DOHH2 (cell line): ENCODE measurements around the gene TNRC6C.

Experiments
- H3F3A ChIP-seq: fragments of 200-600 bp; sonication (generic), shearing (Covaris generic); 2 replicates; pipeline ENCODE4 v1.6.0; 2016; ENCODE audit warnings: antibody characterized with exemption, mild to moderate bottlenecking; ENCODE audit not compliant: control insufficient read depth, insufficient read depth
- H3K27ac ChIP-seq: fragments of 200-600 bp; sonication (generic); 2 replicates; pipeline ENCODE4 v1.5.1; 2014; ENCODE audit warnings: low read depth, mild to moderate bottlenecking, low read length, moderate library complexity
- H3K27me3 ChIP-seq: fragments of 200-600 bp; sonication (generic); 2 replicates; pipeline ENCODE4 v1.6.1; 2014; ENCODE audit warnings: mild to moderate bottlenecking, low read length, mixed read lengths; ENCODE audit not compliant: control insufficient read depth
- H3K36me3 ChIP-seq: fragments of 200-600 bp; sonication (generic); 2 replicates; pipeline ENCODE4 v1.6.1; 2014; ENCODE audit warnings: mild to moderate bottlenecking, low read length, moderate library complexity, mixed read lengths; ENCODE audit not compliant: control insufficient read depth
- H3K4me1 ChIP-seq: fragments of 200-600 bp; sonication (generic); 2 replicates; pipeline ENCODE4 v1.6.1; 2014; ENCODE audit warnings: mild to moderate bottlenecking, low read length, mixed read lengths; ENCODE audit not compliant: control insufficient read depth
- H3K4me2 ChIP-seq: fragments of 200-600 bp; sonication (generic); 2 replicates; pipeline ENCODE4 v1.6.0; 2014; ENCODE audit warnings: mild to moderate bottlenecking, low read length, moderate library complexity
- H3K4me3 ChIP-seq: fragments of 200-600 bp; sonication (generic); 2 replicates; pipeline ENCODE4 v1.5.1; 2014; ENCODE audit warnings: mild to moderate bottlenecking, low read length, mixed read lengths
- H3K79me2 ChIP-seq: fragments of 200-600 bp; sonication (generic); 2 replicates; pipeline ENCODE4 v1.6.1; 2014; ENCODE audit warnings: mild to moderate bottlenecking, low read length, mixed read lengths; ENCODE audit not compliant: control insufficient read depth
- H3K9me2 ChIP-seq: fragments of 200-600 bp; sonication (generic); replicated peaks from 2 replicates; pipeline ENCODE4 v1.6.1; 2014; ENCODE audit warnings: mild to moderate bottlenecking, low read length, mixed read lengths; ENCODE audit not compliant: control insufficient read depth
- H3K9me3 ChIP-seq: fragments of 200-600 bp; sonication (generic); 2 replicates; pipeline ENCODE4 v1.6.1; 2014; ENCODE audit warnings: antibody characterized with exemption, low read length, mixed read lengths; ENCODE audit not compliant: control insufficient read depth, insufficient read depth
- H4K20me1 ChIP-seq: fragments of 200-600 bp; sonication (generic); 2 replicates; pipeline ENCODE4 v1.6.0; 2014; ENCODE audit warnings: low read depth, mild to moderate bottlenecking, antibody characterized with exemption, low read length, moderate library complexity; ENCODE audit not compliant: control insufficient read depth, insufficient read depth
- CTCF ChIP-seq: fragments of 200-600 bp; sonication (generic); IDR thresholded peaks from one replicate; pipeline ENCODE4 v1.5.1; 2014; ENCODE audit warnings: antibody characterized with exemption, mild to moderate bottlenecking, low read depth, low read length; ENCODE audit not compliant: poor library complexity, severe bottlenecking
- EZH2phosphoT487 ChIP-seq: fragments of 200-600 bp; sonication (generic); IDR thresholded peaks from 2 replicates; pipeline ENCODE4 v1.6.1; 2017; ENCODE audit warnings: borderline replicate concordance, mild to moderate bottlenecking, antibody characterized with exemption, low read length, moderate library complexity, mixed read lengths

Gene TNRC6C

GRCh38 chr17:78092794-78093324 lies 134.4 kb downstream of the TNRC6C start:
- Histone ChIP-seq H3K9me3 (no peaks in the 10 kb centered on the region), H3K36me3 (peaks cover 37% of the 10 kb centered on the region), H3K79me2 (no peaks in the 10 kb centered on the region), H3K9me2 (no peaks in the 10 kb centered on the region), H3K4me1 (no peaks in the 10 kb centered on the region), H4K20me1 (no peaks in the 10 kb centered on the region), H3F3A (no peaks in the 10 kb centered on the region), H3K27ac (no peak overlapping the region), H3K4me3 (no peak overlapping the region), H3K4me2 (no peak overlapping the region), H3K27me3 (no peaks in the 10 kb centered on the region)
- TF ChIP-seq EZH2phosphoT487 (no peak), CTCF (no peak)

GRCh38 chr17:78095035-78095434 lies 136.5 kb downstream of the TNRC6C start:
- Histone ChIP-seq H3K4me2 (no peak overlapping the region), H3F3A (no peaks in the 10 kb centered on the region), H4K20me1 (no peaks in the 10 kb centered on the region), H3K36me3 (peaks cover 46% of the 10 kb centered on the region), H3K4me3 (no peak overlapping the region), H3K4me1 (no peaks in the 10 kb centered on the region), H3K27me3 (no peaks in the 10 kb centered on the region), H3K9me2 (no peaks in the 10 kb centered on the region), H3K9me3 (no peaks in the 10 kb centered on the region), H3K79me2 (no peaks in the 10 kb centered on the region), H3K27ac (no peak overlapping the region)
- no peak for TF ChIP-seq EZH2phosphoT487
- no peak for TF ChIP-seq CTCF

GRCh38 chr17:78096093-78096492 lies 137.6 kb downstream of the TNRC6C start:
- H3K4me2 ChIP-seq, result no peak overlapping the region
- TF ChIP-seq CTCF (no peak), EZH2phosphoT487 (no peak)
- H3K79me2 ChIP-seq, result no peaks in the 10 kb centered on the region
- no peaks in the 10 kb centered on the region for H3K27me3 ChIP-seq
- H3K27ac ChIP-seq, result no peak overlapping the region
- H3K4me1 ChIP-seq, result no peaks in the 10 kb centered on the region
- no peaks in the 10 kb centered on the region for H3F3A ChIP-seq
- no peaks in the 10 kb centered on the region for H3K9me3 ChIP-seq
- H3K4me3 ChIP-seq, result no peak overlapping the region
- peaks cover 46% of the 10 kb centered on the region for H3K36me3 ChIP-seq
- no peaks in the 10 kb centered on the region for H3K9me2 ChIP-seq
- no peaks in the 10 kb centered on the region for H4K20me1 ChIP-seq

GRCh38 chr17:78101112-78101511 lies 142.6 kb downstream of the TNRC6C start:
- H3K4me1 ChIP-seq, result no peaks in the 10 kb centered on the region
- H3K36me3 ChIP-seq, result peaks cover 24% of the 10 kb centered on the region
- H3K9me2 ChIP-seq, result no peaks in the 10 kb centered on the region
- H3K4me2 ChIP-seq, result no peak overlapping the region
- TF ChIP-seq CTCF (no peak), EZH2phosphoT487 (no peak)
- no peak overlapping the region for H3K4me3 ChIP-seq
- H3F3A ChIP-seq, result peaks cover 5% of the 10 kb centered on the region
- H4K20me1 ChIP-seq, result no peaks in the 10 kb centered on the region
- no peaks in the 10 kb centered on the region for H3K9me3 ChIP-seq
- no peaks in the 10 kb centered on the region for H3K79me2 ChIP-seq
- H3K27ac ChIP-seq, result no peak overlapping the region
- no peaks in the 10 kb centered on the region for H3K27me3 ChIP-seq
